Gastroesophageal sphincter (tissue), 3 donors: ENCODE results near the gene DOCK4.

ENCODE experiments used
- CTCF ChIP-seq, 4 experiments: fragments of 200-600 bp in 2 of 4; fragments of 450-650 bp in 2 of 4; sonication (generic) in 1 of 4; IDR thresholded peaks; one replicate each; pipeline ENCODE4 v1.5.1; 2017 to 2019; ENCODE audit warnings: antibody characterized with exemption in 4 of 4, mild to moderate bottlenecking in 2 of 4, moderate library complexity in 2 of 4
- POLR2A ChIP-seq, 2 donors: fragments of 450-650 bp; IDR thresholded peaks; one replicate each; pipeline ENCODE4 v1.6.1; 2017; ENCODE audit warnings: antibody characterized with exemption in 2 of 2, mild to moderate bottlenecking in 2 of 2, moderate library complexity in 1 of 2
- POLR2AphosphoS5 ChIP-seq: sonication (generic); formaldehyde crosslinking; IDR thresholded peaks from one replicate; pipeline ENCODE4 v1.6.1; 2017; ENCODE audit warnings: antibody characterized with exemption

DNA sequence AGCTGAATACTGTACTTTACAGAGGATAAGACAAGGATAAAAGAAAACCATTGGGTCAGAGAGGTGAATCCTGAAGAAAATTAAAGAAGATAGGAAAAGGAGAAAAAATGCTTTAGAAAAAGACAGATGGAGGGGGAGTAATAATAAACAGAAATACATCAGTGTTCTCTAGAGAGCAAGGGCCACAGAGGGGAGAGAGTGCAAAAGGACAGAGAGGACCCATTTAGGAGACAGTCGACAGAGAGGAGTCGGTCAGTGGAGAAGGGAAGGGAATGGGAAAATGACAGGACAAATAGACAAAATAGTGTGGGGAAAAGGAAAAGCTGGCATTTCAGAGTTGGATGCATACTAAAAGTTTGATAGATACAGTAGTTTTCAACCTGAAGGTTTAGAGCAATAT is 287.0 kb downstream of the DOCK4 start:
- TF ChIP-seq CTCF (IDR thresholded peaks at IDR 0.05) (no peak), POLR2A (IDR thresholded peaks at IDR 0.05) (no peak), POLR2AphosphoS5 (no peak)
